DMS153 treated with DMSO at 0.1 percent for 48 hours (cell line): ENCODE results near the gene ATP1A4.

ENCODE experiments used
- DNase-seq: peaks from one replicate; lab custom pipeline; 2025; ENCODE audit not compliant: unreplicated experiment; lab: John Stamatoyannopoulos, UW

ATP1A4 gene

DNA sequence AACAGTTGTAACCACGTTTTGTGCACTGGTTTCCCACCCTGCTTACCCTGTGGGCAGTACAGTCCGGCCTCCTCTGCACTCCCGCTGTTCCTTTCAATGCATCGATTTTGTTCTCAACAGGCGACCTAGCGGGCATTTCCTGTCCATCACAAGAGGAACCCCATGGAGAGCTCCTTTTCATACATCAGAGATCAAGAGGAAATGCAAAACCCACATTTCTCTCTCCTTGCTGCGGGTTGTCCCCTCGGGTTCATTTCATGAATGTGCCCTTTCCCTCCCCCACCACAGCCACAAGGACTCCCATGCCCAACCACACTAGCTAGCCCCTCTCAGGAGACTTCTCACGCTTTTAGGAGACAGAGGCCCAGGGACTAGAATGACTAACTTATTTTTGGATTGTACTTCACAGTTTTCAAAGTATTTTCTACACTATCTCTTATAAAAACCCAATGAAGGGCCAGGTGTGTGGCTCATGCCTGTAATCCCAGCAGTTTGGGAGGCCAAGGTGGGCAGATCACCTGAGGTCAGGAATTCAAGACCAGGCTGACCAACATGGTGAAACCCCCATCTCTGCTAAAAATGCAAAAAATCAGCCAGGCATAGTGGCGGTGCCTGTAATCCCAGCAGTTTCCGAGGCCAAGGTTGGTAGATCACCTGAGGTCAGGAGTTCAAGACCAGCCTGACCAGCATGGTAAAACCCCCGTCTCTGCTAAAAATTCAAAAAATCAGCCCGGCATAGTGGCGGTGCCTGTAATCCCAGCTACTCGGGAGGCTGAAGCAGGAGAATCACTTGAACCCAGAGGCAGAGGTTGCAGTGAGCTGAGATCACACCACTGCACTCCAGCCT lies 18.4 kb downstream of the ATP1A4 start:
- DNase-seq: no peak

DNA sequence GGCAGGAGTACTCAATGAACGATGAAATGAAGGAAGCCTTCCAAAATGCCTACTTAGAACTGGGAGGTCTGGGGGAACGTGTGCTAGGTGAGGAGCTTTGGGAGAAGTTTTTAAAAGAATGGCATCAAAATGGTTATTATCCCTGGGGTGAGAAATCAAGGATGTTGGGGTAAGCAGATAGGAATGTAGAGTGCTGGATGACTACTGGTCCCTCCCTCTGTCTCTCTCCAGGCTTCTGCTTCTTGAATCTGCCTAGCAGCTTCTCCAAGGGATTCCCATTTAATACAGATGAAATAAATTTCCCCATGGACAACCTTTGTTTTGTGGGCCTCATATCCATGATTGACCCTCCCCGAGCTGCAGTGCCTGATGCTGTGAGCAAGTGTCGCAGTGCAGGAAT lies 20.0 kb downstream of the ATP1A4 start:
- no peak for DNase-seq

DNA sequence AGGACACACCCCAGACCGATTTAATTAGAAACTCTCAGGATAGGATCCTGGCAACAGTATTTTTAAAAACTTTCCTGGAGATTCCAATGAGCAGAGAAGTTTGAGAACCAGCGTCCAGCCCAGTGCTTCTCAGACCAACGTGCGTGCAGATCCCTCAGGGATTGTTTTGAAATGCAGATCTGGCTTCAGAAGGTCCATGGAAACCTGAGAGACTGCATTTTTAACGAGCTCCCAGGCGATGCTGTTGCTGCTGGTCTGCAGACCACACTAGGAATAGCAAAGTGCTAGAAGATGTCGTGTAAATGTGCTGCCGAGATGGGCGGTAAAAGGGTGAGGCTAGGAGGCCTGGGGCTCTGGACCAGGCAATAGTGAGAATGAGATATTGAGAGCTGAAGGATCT lies 20.6 kb downstream of the ATP1A4 start:
- DNase-seq: no peak

DNA sequence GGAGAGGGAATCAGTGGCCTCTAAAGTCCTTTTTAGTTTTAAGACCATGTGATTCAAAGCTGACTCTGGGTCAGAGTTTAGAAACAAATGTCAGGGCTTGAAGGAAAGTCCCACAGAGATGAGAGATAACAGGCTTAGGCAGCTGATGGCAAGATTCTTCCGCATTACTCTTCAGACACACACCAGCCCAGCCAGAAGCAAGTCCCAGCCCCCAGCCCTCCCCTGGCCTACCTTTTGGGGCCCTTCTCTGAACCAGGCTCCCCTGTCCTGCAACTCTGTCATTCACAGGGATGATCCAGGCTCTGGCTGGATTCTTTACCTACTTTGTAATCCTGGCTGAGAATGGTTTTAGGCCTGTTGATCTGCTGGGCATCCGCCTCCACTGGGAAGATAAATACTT lies 25.8 kb downstream of the ATP1A4 start:
- DNase-seq: no peak

DNA sequence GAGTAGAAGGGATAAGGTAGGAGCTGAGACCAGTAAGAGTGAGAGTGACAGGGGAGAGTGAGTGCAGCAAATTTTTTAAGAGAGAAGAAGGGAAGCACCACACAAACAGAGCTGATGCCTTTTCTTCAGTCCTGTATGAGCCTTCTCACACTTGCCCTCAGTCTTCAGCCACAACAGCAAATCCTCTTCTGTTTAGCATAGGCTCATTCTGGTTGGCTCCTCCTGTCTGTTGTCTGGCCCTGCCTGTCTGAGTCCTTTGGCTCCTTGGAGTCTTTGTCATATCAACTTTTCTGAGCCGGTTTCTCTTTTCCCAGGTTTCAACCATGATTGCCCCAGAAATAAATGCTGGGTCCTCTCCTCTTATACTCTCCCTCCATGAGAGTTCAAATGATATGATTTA lies 26.3 kb downstream of the ATP1A4 start:
- no peak for DNase-seq

DNA sequence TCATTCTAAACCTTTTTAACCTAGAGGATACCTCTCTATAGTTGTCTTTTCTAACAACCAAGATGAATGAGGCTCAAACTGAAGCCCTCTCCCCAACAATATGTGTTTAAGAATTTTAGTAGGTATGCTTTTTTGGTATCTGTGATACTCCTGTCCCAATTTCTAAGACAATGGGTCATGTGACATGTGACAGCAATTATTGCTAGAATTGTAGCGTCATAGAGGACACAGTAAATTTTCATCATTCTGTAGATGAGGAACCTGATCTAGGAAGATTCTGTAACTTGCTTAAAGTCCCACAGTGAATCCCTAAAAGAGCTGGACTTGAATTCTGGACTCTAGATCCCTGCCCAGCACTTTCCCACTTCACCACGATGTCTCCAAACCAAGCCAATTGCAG lies 27.3 kb downstream of the ATP1A4 start:
- DNase-seq: no peak

DNA sequence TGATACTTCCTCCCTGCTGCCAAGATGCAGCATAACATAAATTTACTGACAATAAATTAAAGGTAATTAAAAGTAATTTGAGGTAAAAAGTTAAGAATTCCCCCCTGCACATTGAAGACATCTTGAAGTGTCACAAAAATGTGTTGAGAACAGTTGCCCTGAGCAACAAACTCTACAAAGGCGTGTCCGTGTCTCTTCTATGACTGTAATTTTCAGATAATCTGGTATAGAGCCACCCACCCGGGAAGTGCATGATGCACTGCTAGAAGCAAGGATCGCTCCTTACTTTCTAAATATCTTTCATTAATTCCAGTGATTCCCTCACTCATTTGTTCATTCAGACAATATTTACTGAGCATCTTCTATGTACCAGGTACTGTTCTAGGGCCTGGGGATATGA lies 27.9 kb downstream of the ATP1A4 start:
- no peak for DNase-seq

DNA sequence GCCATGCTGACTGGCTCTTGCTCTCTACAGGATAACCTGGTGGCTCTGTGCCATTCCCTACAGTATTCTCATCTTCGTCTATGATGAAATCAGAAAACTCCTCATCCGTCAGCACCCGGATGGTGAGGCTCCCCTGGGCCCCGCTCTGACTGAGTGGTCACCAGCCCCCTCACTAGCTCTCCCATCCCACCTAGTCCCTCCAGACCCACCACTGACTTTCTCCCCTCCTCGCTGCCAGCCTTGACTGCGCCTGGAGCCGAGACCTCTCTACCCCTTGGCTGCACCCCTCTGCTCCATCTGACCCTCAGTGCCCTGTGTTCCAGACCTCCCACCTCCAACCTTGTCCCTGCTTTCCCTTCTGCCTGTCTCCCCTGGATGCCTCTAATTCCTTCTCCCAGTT lies 34.8 kb downstream of the ATP1A4 start:
- DNase-seq: no peak

DNA sequence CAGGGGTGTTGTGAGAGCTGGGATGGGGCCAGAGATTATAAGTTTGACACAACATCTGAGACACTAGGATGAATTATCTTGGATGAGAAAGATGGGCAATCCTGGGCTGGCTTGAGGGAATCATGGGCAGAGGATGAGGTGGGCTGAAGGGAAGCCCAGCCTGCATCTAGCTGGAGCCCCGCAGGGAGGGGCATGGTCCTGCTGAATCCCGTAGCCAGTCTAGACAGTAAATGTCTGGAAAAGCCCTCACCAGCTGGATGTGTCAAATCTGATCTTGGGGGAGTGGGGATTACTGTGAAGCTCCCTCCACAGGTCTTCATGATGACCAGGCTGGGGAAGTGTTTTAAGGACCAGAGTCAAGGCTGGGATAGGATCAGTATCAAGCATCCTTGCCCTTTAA lies 35.3 kb downstream of the ATP1A4 start:
- DNase-seq: no peak

DNA sequence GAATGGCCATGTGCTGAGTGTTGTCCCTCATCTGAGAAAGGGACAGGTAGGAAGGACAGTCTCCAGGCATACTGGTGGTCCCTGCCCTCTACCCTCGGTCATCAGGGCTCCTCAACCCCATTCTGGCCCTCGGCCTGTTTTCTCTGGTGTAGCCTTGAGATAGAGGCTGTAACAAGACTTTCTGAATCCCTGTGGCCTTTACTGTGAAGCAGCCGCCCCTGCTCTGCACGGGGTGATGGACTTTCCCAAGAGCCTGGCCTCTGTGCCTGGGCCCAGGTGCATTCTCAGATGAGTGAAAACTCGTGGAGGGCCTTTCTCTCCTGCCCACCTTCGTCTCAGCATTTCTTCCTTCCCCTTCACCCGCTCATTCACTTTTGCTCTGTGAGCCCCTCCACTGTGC lies 36.0 kb downstream of the ATP1A4 start:
- DNase-seq: no peak

DNA sequence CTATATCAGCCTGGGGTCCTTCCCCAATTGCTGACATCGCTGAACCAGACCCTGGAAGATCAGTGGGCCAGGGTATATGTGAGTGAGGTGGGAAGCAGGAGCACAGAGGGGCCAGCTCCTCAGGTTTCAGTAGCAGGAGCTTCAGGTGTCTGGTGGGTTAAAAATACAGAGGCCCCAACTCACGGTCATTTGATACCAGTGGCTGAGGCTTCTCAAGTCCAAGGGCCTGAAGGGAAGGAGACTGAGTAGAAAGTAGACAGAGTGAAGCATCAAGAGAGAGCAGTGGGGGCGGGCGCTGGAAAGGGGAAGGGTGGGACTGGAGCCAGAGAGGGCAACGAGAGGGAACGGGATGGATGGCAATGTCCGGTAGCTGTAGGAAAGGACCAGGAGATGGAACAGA lies 36.9 kb downstream of the ATP1A4 start:
- DNase-seq: no peak

DNA sequence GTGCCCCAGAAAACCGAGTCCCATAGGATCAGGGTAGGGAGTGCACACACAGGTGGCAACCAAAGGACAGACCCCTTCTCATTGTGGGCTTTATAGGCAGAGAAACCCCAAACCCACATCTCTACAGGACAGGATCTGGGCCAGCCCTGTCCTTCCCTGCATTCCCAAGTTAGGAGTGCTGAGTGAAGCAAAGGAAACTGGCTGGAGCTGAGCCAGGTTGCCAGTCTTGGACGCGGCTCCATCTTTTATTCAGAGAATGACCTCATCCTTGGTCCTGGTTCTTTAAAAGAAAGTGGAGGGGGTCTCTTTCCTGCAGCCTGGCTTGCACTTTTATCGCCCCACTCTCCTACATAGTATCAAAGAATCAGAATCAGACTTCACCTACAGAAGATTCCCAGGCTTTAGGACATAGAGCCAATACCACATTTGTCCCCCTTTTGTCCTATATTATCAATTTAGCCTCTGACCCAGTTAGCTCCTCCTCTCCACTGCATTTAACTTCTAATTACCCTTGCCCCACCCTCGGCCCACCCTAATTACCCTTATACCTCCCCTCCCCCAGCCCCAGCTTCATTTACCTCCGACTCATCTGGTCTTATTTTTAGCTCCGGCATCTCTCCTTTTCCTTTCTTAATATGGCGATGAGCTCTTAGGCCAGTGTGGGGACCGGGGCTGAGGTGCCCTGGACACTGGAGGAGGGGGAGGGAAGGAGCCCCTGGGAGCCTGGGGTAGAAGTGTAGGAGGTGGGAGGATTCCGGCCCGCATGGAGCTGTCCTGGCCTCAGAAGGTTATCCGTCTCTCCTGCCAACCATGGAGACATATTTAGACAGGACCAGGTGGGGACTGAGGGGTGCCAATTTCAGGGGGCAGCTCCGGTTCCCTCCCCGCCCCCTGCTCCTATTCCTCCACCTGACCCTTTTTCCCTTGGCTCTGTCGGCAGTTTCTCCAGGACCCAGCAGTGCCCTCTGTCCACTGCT lies 38.5 kb downstream of the ATP1A4 start, which contains the start of gene CASQ1:
Gene CASQ1, plus strand, starts transcription at position 927 of the 977 bp plus-strand sequence. CDS start 177 bp downstream, outside the sequence.
- DNase-seq: no peak

DNA sequence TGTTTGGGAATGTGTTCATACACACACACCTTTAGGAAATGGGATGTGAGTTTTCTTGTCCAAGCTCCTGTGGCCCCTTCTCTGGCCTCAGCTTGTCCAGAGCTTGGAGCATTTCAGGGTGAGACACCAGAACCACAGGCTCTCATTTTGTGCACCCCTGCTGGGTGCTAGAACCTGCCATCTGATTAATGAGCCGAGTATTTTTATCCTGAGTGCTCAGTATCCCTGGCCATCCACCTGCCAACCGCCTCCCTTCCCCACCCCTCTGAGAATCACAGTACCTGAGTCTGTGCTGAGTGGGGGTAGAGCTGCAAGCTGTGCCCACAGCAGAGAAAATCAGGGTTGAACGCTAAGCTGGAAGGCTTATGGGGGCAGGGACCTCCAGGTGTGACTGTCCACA lies 40.4 kb downstream of the ATP1A4 start:
- no peak for DNase-seq

DNA sequence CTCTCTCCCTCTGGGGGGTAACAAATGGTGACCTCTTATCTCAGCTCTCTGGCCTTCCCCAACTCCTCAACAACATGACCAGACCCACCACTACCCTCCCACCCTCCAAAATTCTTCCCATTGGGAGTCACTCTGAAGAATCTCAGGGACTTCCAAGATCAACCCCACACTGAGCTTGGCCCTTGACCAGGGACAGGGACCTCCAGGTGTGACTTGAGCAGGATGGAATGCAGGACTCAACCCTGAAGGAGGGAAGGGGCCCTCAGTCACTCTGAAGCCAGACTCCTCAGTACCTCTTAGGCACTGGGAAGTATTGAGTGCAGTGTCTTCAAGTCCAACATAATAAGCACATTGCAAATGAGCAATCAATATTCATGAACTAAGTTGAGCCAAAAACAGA lies 40.8 kb downstream of the ATP1A4 start:
- DNase-seq: no peak

DNA sequence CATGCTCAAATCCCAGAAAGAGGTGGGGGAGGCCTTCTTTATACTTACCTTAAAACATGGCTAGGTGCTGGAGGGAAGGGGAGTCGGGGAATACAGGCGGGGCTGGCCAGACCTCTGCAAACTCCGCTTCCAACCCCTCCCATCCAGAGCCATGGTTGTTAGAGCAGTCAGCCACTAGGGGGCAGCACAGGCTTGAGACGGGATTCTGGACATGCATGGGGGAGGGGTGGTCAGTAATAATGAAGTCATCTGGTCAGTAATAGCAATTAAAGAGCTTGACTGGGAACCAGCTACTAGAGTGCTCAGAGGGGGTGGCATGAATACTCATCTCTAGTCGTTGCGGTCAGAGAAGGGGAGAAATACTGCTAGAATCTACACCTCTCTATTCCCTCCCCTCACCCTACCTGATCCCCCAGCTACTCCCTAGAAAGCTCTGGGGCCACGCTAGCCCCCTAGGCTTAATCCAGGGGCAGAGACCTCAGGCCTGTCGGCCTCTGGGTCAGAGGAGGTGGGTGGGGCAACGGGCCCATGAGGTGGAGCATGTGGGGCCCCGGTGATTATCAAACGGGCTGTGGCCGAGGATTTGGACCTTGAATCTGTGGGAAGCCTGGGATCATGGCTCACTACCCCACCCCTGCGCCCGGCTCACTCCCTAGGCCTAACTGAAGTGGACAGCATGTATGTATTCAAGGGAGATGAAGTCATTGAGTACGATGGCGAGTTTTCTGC lies 41.9 kb downstream of the ATP1A4 start:
- peak; percentile 86 for DNase-seq

DNA sequence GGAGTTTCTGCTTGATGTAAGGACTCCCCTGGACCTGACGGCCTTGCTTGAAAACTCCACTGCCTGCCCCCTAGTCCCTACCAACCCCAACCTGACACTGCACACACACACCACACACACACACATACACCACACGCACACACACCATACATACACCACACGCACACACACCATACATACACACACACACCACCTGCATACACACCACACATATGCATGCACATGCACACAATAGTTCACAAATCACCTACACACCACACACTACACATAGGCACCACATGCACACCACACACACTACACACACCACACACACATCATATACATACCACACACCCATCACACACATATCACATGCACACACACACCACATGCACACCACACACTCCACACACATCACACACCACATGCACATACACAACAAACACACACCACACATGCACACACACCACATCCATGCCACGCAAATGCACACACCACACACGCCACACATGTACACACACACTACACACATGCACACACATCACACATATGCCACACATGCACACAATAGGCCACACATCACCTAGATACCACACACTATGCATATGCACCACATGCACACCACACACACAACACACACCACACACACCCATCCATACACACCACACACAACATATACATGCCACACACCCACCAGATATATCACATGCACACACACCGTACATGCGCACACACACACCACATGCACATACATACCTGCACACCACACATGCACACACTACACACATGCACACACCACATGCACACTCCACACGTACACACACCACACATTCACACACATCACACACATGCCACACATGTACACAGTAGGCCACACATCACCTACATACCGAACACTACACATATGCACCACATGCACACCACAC lies 42.7 kb downstream of the ATP1A4 start:
- no peak for DNase-seq

DNA sequence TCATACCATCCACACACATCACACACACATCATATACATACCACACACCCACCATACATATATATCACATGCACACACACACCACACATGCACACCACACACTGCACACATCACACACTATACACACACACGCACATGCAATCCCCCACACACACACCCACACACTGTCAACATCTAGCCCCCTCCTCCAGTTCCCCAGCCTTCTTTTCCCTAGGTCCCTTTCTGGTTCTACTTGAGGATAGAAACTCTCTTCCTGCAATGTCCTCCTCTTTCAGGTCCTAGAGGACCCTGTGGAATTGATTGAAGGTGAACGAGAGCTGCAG lies 43.3 kb downstream of the ATP1A4 start:
- DNase-seq: no peak

DNA sequence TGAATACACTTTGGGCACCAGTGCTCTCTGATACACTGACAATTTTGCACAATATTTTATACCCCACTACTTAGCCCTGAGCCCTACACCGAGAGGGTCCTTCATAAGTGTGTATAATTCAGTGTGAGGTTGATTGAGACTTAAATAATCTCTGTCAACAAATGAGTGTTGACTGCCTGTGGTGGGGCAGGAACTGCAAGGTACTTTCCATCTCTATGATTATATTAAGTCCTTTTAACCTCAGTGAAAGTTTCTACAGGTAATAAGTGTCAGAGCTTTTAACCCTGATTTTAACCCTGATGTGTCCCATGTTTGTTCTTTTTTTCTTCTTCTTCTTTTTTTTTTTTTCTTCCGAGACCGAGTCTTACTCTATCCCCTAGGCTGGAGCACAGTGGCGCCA lies 44.7 kb downstream of the ATP1A4 start:
- no peak for DNase-seq

DNA sequence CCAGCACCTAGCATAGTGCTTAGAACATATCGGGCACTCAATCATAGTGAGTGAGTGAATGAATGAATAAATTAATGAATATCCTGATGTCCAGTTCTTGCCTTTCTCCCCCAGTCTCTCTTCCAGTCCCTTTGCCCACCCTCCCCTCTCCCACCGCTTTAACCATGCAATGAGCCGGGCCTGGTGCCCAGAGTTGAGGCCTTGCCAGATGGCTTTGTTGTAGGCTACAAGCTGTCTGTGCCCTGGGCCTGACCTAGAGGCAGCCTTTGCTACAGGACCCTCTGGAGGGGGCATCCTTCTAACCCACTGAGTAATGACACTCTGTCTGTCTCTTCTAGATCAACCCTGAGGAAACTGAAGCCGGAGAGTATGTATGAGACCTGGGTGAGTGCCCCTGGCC lies 45.8 kb downstream of the ATP1A4 start:
- no peak for DNase-seq

DNA sequence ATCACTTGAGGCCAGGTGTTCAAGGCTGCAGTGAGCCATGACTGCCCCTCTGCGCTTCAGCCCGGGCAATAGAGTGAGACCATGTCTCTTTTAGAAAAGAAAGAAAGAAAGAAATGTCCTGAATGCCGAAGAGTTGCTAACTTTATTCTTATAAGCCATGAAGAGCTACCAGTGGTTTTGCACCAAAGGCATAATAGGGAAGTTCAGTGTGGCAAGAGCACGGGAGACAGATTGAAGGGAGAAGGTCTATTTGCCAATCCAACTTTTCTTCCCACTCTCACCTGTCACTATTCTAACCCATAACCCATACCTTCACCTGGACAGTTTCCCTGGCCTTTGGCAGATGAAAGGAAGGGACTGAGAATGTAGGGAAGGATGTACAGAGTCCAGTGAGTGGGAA lies 49.4 kb downstream of the ATP1A4 start:
- no peak for DNase-seq
